Neural cell (in vitro differentiated cells): Measurements from ENCODE around the gene LRRC49.

Source experiments
- CTCF ChIP-seq: fragments of 450-650 bp; IDR thresholded peaks from 2 replicates; pipeline ENCODE4 v1.5.1; 2014; ENCODE audit warnings: antibody characterized with exemption, mild to moderate bottlenecking, moderate library complexity; ENCODE audit not compliant: poor library complexity, severe bottlenecking
- EP300 ChIP-seq: fragments of 450-650 bp; conservative IDR thresholded peaks from 2 replicates; pipeline ENCODE4 v1.6.1; 2014; ENCODE audit warnings: antibody characterized with exemption, mild to moderate bottlenecking, moderate library complexity; ENCODE audit not compliant: poor library complexity, severe bottlenecking

DNA sequence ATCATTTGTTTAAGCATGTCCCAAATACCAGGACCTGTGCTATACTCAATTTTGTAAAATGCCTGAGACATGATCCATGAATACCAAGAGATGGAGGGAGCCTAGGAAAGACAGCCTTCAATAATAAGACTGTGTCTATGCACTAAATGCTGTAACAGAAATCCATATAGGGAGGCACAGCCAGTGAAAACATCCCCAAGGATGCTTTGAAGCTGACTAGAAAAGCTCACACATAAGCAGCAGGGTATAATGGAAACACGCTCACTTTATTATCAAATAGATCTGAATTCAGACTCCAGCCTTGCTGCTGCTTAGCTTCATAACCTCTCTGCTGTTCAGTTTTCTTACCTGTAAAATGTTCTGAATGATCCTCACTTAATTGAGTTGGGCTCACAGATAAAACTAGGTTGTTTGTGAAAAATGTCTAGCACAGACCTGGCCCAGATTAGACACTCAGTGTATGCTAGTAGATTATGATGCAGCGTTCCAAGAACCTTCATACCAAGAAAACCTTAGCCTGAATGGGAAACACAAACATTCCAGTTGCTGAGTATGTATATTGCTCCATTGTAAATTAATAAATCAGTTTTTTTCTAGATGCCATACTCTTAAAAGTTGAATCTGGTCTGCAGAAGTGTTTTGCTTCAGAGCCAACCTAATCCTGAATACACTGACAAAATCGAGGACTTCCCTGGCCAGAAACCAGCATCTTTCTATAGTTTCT is 34.9 kb upstream of the LRRC49 start:
- TF ChIP-seq CTCF = no peak
- no peak for TF ChIP-seq EP300
